22Rv1 (cell line): ENCODE measurements around the gene LRPAP1.

Source experiments
- H3K27ac ChIP-seq: fragments of 450-650 bp; 2 replicates; pipeline ENCODE4 v1.5.1; 2017
- ZFX ChIP-seq: fragments of 450-650 bp; IDR thresholded peaks from 2 replicates; pipeline ENCODE4 v1.6.1; 2017; ENCODE audit warnings: antibody characterized with exemption, borderline replicate concordance
- TF ChIP-seq, protein P1 (sequence below): fragments of 450-650 bp; IDR thresholded peaks from 2 replicates; pipeline ENCODE4 v1.5.1; 2017; ENCODE audit warnings: mild to moderate bottlenecking

LRPAP1 gene

DNA sequence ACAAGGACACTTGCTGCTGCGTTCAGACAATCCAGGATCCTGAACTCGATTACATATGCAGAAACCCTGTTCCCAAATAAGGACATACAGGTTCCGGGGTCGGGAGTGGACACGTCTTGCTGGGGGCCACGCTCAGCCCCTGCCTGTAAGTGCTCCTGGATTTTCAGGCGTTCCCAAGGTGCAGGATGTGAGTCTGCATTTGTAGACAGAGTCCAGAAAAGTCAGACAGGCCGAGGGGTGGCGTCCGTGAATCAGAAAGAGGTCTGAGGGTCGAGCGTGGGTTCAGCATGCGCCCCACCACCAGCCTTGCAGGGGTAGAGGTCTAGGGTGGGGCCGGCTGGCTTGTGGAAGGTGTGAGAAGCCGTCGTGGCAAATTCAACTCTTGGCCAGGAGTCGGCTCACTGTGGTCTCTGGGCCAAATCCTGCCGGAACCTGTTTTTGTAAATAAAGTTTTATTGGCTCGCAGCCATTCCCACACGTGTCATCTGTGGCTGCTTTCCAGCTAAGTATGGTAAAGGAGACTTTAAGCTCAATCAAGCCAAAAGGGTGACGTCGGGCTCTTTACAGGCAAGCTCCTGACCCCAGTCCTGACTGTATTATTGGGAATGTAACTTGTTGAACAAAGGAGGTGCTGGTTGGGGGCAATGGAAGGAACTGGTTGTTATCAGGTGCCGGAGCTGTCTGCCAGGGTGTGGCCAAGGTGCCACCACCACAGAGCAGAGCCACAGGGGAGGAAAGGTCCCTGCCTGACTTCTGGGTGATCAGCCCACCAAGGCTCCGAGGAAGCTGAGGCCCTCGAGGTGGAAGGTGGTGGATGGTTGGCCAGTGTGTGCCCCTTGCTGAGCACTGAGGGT is 61.8 kb downstream of the LRPAP1 start:
- no peak for TF ChIP-seq ZFX
- TF ChIP-seq, protein P1, sequence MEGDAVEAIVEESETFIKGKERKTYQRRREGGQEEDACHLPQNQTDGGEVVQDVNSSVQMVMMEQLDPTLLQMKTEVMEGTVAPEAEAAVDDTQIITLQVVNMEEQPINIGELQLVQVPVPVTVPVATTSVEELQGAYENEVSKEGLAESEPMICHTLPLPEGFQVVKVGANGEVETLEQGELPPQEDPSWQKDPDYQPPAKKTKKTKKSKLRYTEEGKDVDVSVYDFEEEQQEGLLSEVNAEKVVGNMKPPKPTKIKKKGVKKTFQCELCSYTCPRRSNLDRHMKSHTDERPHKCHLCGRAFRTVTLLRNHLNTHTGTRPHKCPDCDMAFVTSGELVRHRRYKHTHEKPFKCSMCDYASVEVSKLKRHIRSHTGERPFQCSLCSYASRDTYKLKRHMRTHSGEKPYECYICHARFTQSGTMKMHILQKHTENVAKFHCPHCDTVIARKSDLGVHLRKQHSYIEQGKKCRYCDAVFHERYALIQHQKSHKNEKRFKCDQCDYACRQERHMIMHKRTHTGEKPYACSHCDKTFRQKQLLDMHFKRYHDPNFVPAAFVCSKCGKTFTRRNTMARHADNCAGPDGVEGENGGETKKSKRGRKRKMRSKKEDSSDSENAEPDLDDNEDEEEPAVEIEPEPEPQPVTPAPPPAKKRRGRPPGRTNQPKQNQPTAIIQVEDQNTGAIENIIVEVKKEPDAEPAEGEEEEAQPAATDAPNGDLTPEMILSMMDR: no peak
- H3K27ac ChIP-seq: no peak overlapping the region

DNA sequence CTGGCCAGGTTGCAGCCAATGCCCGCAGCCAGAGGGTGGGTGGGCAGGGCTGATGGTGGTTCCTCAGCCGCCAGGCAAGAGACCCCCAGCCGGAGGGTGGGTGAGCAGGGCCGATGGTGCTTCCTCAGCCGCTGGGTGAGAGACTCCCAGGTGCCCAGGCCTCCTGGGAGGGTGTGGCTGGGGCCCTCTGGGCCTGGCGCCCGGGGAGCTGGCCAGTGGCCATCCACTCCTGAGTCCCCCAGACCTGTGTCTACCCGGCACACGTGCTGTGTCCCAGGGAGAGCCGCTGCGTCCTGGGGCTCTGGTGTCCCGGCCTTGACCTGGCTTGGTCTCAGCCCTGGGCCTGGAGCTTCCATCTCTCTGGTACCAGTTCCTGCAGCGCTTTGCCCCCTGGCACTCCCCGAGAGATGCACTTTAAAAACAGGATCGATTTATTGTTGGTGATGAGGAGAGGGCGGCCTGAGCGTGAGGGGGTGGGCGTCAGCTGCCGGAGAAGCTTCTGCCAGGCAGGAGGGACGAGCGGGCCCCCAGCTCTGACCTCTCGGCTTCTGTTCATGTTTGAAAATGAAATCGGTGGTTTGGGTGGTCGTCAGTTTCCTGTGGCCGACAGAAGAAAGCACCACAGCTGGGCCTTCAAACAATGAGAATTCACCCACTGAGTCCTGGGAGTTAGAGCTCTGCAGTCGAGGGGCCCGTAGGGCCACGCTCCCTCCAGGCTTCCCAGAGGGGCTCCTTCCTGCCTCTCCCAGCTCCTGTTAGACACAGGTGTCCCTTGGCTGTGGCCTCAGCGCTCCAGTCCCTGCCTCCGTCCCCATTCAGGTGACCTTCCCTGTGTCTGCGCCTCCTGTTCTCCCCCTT is 62.6 kb downstream of the LRPAP1 start:
- TF ChIP-seq, protein P1: no peak
- H3K27ac ChIP-seq: no peak overlapping the region

DNA sequence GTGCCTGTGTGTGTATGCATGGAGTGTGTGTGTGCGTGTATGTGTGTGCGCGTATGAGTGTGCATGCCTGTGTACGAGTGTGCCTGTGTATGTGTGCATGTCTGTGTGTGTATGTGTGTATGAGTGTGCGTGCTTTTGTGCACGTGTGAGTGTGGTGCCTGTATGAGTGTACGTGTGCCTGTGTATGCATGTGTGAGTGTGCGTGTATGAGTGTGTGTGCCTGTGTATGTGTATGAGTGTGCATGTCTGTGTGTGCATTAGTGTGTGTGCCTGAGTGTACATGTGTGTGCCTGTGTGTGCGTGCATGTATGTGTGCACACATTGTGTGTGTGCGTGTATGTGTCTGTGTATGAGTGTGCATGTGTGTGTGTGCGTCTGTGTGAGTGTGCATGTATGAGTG is 63.4 kb downstream of the LRPAP1 start:
- TF ChIP-seq, protein P1: no peak
- TF ChIP-seq ZFX: no peak
- H3K27ac ChIP-seq: no peak overlapping the region

DNA sequence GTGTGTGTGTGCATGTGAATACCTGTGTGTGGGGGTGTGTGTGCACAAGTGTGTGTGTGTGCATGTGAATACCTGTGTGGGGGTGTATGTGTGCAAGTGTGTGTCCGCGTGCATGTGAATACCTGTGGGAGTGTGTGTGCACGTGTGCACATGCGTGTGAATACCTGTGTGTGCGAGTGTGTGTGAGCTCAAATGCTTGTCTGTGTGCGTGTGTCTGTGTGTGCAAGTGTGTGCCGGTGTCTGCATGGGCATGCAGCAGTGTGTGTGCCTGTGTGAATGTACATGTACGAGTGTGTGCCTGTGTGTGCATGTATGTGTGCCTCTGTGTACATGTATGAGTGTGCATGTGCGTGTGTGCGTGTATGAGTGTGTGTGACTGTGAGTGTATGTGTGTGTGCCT is 64.1 kb downstream of the LRPAP1 start:
- TF ChIP-seq, protein P1: no peak
- no peak for TF ChIP-seq ZFX
- no peak overlapping the region for H3K27ac ChIP-seq

DNA sequence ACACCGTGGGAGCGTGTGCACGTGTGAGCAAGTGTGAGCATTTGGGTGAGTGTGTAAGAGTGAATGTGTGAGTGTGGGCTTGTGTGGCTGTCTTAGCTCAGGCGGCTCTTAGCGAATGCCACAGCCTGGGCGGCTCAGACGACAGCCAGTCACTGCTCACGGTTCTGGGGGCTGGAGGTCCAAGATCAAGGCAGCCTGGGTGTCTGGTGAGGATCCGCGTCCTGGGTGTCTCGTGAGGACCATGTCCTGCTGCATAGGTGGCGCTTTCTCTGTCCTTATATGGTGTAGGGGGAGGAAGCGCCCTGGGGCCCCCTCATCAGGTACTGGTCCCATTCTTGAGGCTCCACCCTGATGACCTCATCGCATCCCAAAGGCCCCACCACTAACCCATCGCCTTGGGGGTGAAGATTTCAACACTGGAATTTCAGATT is 64.6 kb downstream of the LRPAP1 start:
- TF ChIP-seq, protein P1: no peak
- TF ChIP-seq ZFX: no peak
- H3K27ac ChIP-seq: no peak overlapping the region

DNA sequence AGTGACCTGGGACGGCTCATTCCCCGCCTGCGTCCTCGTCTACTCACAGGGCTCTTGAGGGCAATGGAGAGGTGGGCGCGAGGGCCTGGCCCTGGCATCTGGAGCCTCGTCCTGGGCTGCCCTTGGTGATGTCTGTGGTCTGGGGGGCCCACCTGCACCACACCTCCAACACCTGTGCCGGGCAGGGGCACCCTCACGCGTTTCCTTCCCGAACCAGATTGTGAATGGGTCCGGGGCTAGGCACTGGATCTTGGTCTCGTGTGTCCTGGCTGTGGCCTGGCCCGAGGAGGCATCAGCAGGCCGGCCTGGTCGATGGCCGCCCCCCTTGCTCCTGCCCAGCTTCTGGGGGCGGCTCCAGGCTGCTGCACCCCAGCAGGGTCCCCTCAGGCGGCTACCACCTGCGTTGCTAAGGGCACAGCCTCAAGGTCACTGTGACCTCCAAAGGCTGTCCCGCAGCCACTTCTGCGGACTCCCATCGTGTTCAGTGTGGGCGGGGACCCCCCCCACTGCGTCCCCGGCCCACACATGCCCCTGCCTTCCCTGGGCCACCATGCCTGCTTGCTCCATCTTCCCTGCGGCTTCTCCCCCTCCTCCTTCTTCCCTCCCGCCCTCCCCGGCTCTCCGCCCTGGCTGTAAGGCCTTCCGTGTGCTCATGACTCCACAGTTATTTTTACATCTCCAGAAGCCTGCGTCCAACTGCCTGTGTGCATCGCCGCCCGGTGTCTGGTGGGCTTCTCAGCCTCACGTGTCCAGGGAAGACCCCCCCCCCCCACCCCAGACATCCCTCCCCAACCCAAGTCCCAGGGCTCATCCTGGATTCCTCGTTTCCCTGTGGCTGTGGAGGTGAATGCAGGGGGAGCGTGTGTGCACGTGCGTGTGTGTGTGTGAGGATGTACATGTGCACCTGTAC is 65.3 kb downstream of the LRPAP1 start:
- TF ChIP-seq ZFX: no peak
- TF ChIP-seq, protein P1: no peak

More for the DNA sequence above, 65.3 kb downstream of the LRPAP1 start:
- H3K27ac ChIP-seq: no peak overlapping the region
